ENCODE data around the gene WBP11.
A peak's percentile ranks its signal among the peaks of the same experiment; 100 is the strongest.

The WBP11 gene

GRCh38 chr12:14824012-14824634 is 20.8 kb upstream of the WBP11 start:
- no peak for DNase-seq (ENCODE audit: low read depth in 2 of 2)

- no peak for DNase-seq (ENCODE audit: low read depth in 2 of 2)
These were observed 10.7 kb upstream of the WBP11 start, which contains the start of gene SMCO3 for GRCh38 chr12:14814014-14814413. SMCO3 (minus strand) TSS chr12:14814182; CDS start chr12:14806680, 7,502 bp downstream.

GRCh38 chr12:14811486-14811885 is 8.2 kb upstream of the WBP11 start:
- no peak for DNase-seq (ENCODE audit: low read depth in 2 of 2)

GRCh38 chr12:14810953-14811483 is 7.7 kb upstream of the WBP11 start:
- no peak for DNase-seq (ENCODE audit: low read depth in 2 of 2)

- no peak for DNase-seq (ENCODE audit: low read depth in 2 of 2)
These were observed 7.1 kb upstream of the WBP11 start for GRCh38 chr12:14810167-14810952.

- no peak for DNase-seq (ENCODE audit: low read depth in 2 of 2)
These were observed 517 bp upstream of the WBP11 start for GRCh38 chr12:14803830-14804160.

- DNase-seq (ENCODE audit: low read depth in 2 of 2) = no peak
These were observed 612 bp downstream of the WBP11 start for GRCh38 chr12:14802721-14803010.

GRCh38 chr12:14802247-14802646 is 1.0 kb downstream of the WBP11 start:
- DNase-seq (ENCODE audit: low read depth in 2 of 2) = no peak

- DNase-seq (ENCODE audit: low read depth in 2 of 2) = no peak
These were observed 8.2 kb downstream of the WBP11 start for GRCh38 chr12:14795028-14795448.

- no peak for DNase-seq (ENCODE audit: low read depth in 2 of 2)
These were observed 17.7 kb downstream of the WBP11 start for GRCh38 chr12:14785568-14785967.

- DNase-seq (ENCODE audit: low read depth in 2 of 2) = no peak
These were observed 18.8 kb downstream of the WBP11 start for GRCh38 chr12:14784471-14784870.

GRCh38 chr12:14782756-14783155 is 20.5 kb downstream of the WBP11 start:
- DNase-seq (ENCODE audit: low read depth in 2 of 2) = no peak

- DNase-seq (ENCODE audit: low read depth in 2 of 2) = no peak
These were observed 21.7 kb downstream of the WBP11 start for GRCh38 chr12:14781563-14781962.

GRCh38 chr12:14780859-14781258 is 22.4 kb downstream of the WBP11 start:
- no peak for DNase-seq (ENCODE audit: low read depth in 2 of 2)

GRCh38 chr12:14779834-14780233 is 23.4 kb downstream of the WBP11 start:
- no peak for DNase-seq (ENCODE audit: low read depth in 2 of 2)

GRCh38 chr12:14777271-14777670 is 26.0 kb downstream of the WBP11 start:
- no peak for DNase-seq (ENCODE audit: low read depth in 2 of 2)

- no peak for DNase-seq (ENCODE audit: low read depth in 2 of 2)
These were observed 26.9 kb downstream of the WBP11 start for GRCh38 chr12:14776236-14776961.

GRCh38 chr12:14775636-14775980 is 27.7 kb downstream of the WBP11 start:
- no peak for DNase-seq (ENCODE audit: low read depth in 2 of 2)

- DNase-seq (ENCODE audit: low read depth in 2 of 2) = no peak
These were observed 28.2 kb downstream of the WBP11 start for GRCh38 chr12:14774906-14775635.

GRCh38 chr12:14774074-14774905 is 29.0 kb downstream of the WBP11 start:
- DNase-seq (ENCODE audit: low read depth in 2 of 2) = peak; percentile 63 to 72

GRCh38 chr12:14773685-14774073 is 29.6 kb downstream of the WBP11 start:
- no peak for DNase-seq (ENCODE audit: low read depth in 2 of 2)
